Body of pancreas (tissue), 4 donors: ENCODE data around the gene STRA8.

ENCODE experiments used
- POLR2A ChIP-seq, 3 donors: fragments of 450-650 bp; IDR thresholded peaks; one replicate each; pipeline ENCODE4 v1.6.1; 2016; ENCODE audit warnings: antibody characterized with exemption in 3 of 3, mild to moderate bottlenecking in 2 of 3
- TF ChIP-seq, protein P1 (sequence below), 7 experiments: fragments of 450-650 bp in 4 of 7; fragments of 200-600 bp in 3 of 7; sonication (generic) in 3 of 7; IDR thresholded peaks; one replicate each; pipeline ENCODE4 v1.5.1; 2016 to 2019; ENCODE audit warnings: antibody characterized with exemption in 7 of 7

DNA sequence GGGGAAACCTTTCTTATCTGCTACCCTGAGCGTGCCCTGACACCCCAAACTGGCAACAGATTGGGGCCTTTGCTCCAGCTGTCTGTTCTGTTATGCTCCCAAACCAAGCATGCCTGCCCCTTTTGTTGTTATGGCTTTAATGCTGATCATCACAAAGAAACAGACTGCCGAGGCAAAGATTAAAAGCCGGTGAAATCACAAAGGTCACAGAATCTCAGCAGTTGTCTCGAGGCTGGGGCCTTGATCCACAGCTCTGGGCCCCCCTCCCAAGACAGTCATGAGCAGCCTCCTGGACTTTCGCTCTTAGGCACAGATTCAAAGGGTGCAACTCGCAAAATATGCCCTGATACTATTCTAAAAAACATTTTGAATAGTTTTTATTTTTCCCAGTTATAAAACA, 65.6 kb downstream of the STRA8 start:
- TF ChIP-seq, protein P1, sequence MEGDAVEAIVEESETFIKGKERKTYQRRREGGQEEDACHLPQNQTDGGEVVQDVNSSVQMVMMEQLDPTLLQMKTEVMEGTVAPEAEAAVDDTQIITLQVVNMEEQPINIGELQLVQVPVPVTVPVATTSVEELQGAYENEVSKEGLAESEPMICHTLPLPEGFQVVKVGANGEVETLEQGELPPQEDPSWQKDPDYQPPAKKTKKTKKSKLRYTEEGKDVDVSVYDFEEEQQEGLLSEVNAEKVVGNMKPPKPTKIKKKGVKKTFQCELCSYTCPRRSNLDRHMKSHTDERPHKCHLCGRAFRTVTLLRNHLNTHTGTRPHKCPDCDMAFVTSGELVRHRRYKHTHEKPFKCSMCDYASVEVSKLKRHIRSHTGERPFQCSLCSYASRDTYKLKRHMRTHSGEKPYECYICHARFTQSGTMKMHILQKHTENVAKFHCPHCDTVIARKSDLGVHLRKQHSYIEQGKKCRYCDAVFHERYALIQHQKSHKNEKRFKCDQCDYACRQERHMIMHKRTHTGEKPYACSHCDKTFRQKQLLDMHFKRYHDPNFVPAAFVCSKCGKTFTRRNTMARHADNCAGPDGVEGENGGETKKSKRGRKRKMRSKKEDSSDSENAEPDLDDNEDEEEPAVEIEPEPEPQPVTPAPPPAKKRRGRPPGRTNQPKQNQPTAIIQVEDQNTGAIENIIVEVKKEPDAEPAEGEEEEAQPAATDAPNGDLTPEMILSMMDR (IDR thresholded peaks at IDR 0.05) = no peak
- TF ChIP-seq POLR2A (IDR thresholded peaks at IDR 0.05) = no peak
